ENCODE data around the gene ZC3H7B. TPM values are rescaled to one million over a fixed set of nuclear protein-coding genes. Genes with fewer than 3 reads are reported as not detected.

Gene ZC3H7B
- total and polyA plus RNA-seq, 2 experiments from 2014 or later: 5.7 to 61.5 TPM

GRCh38 chr22:41296826-41297667, 4.3 kb upstream of the ZC3H7B start (continued):
- TF ChIP-seq ZNF462 (CRISPR knock-in tag; IDR thresholded peaks at IDR 0.05) (no peak), ZNF331 (CRISPR knock-in tag; IDR thresholded peaks at IDR 0.05; ENCODE audit: low read depth) (no peak), NANOG (IDR thresholded peaks at IDR 0.05; ENCODE audit: borderline replicate concordance) (no peak), POLR2AphosphoS5 (IDR thresholded peaks at IDR 0.05; ENCODE audit: low read depth) (no peak)

GRCh38 chr22:41300661-41301060, 664 bp upstream of the ZC3H7B start:
- Histone ChIP-seq H3K27me3 (ENCODE audit: insufficient read depth) (no peaks in the 10 kb centered on the region), H3K9me2 (ENCODE audit: insufficient read depth) (no peaks in the 10 kb centered on the region), H4K20me1 (replicated peaks; ENCODE audit: insufficient read depth) (peaks cover 4% of the 10 kb centered on the region; the same call in 1 of the 2 replicates), H3K36me3 (ENCODE audit: insufficient read depth) (no peaks in the 10 kb centered on the region), H3K4me3 (peak overlapping the region; percentile 95), H2AFZ (peak overlapping the region; percentile 5; the same call in 1 of the 2 replicates), H3F3A (replicated peaks; ENCODE audit: low read depth) (0 out of 2 replicates have a peak, but pooled peaks cover 6% of the 10 kb centered on the region), H3K79me2 (replicated peaks; ENCODE audit: insufficient read depth) (peaks cover 45% of the 10 kb centered on the region), H3K4me1 (ENCODE audit: insufficient read depth) (peaks cover 15% of the 10 kb centered on the region), H3K27ac (ENCODE audit: low read depth) (no peak overlapping the region), H3K4me2 (peak overlapping the region; percentile 93)
- peaks cover 20% of the 10 kb centered on the region for H3K4me1 Mint-ChIP-seq
- peak overlapping the region; percentile 72 for H3K4me3 Mint-ChIP-seq
- H3K27ac Mint-ChIP-seq: no peak overlapping the region
- H3K36me3 Mint-ChIP-seq (ENCODE audit: low read depth): peaks cover 21% of the 10 kb centered on the region
- DNase-seq (ENCODE audit: low spot score) (peak; percentile 28), ATAC-seq (no peak)
- H3K27me3 Mint-ChIP-seq (ENCODE audit: insufficient read depth, low read depth, poor library complexity): peaks cover 14% of the 10 kb centered on the region
- H3K9me3 Mint-ChIP-seq: peaks cover 3% of the 10 kb centered on the region; the same call in 1 of the 3 replicates
- no peak for TF ChIP-seq STAT1 (IDR thresholded peaks at IDR 0.05; ENCODE audit: unreplicated experiment)
- no peak for TF ChIP-seq JUNB (IDR thresholded peaks at IDR 0.05; ENCODE audit: unreplicated experiment)
- TF ChIP-seq REST (IDR thresholded peaks at IDR 0.05; ENCODE audit: unreplicated experiment): no peak
- no peak for TF ChIP-seq EZH2phosphoT487 (IDR thresholded peaks at IDR 0.05; ENCODE audit: unreplicated experiment)
- no peak for TF ChIP-seq CREB1 (CRISPR knock-in tag; IDR thresholded peaks at IDR 0.05; ENCODE audit: low read depth)
- TF ChIP-seq ETS1 (IDR thresholded peaks at IDR 0.05): no peak
- TF ChIP-seq ZNF331 (CRISPR knock-in tag; IDR thresholded peaks at IDR 0.05; ENCODE audit: low read depth): no peak
- TF ChIP-seq EZH2 (IDR thresholded peaks at IDR 0.05; ENCODE audit: low read depth, unreplicated experiment): no peak
- TF ChIP-seq NANOG (IDR thresholded peaks at IDR 0.05; ENCODE audit: borderline replicate concordance): no peak
- TF ChIP-seq ZNF114 (CRISPR knock-in tag; IDR thresholded peaks at IDR 0.05): no peak
